IMR-90 (cell line): ENCODE measurements around the gene MORN4. TPM values are rescaled to one million over a fixed set of nuclear protein-coding genes. Genes with fewer than 3 reads are reported as not detected.

Source experiments
- ATAC-seq: fragments of 200-7000 bp; cut with Tn5 transposase; 2 replicates; pipeline ENCODE4 v1.9.1; 2020; ENCODE audit warnings: low read depth, mild to moderate bottlenecking, moderate library complexity
- BruUV-seq: library from RNA; stranded (reverse); fragments of 400-500 nt; replicated peaks from 2 replicates; lab custom pipeline; 2021; lab: Mats Ljungman, UMichigan
- CTCF ChIA-PET: fragments of 300-600 bp; formaldehyde crosslinking; extraction: SDS; loops from one replicate; lab custom pipeline; 2021; ENCODE audit warnings: antibody characterized with exemption; lab: Yijun Ruan, JAX
- POLR2A ChIA-PET: fragments of 300-600 bp; sonication (Branson Sonifier 250); formaldehyde crosslinking; loops from one replicate; lab custom pipeline; 2022; ENCODE audit warnings: antibody characterized with exemption; ENCODE audit not compliant: unreplicated experiment; lab: Charles Lee
- DNase-seq: peaks from one replicate; pipeline ENCODE4 v3.0.0; 2013
- H2AFZ ChIP-seq: replicated peaks from 2 replicates; pipeline ENCODE3; 2013; ENCODE audit warnings: low read length, mild to moderate bottlenecking; ENCODE audit not compliant: poor library complexity
- H2AK5ac ChIP-seq: 2 replicates; pipeline ENCODE4 v1.6.1; 2013; ENCODE audit warnings: low read depth, low read length, inconsistent platforms
- H2AK9ac ChIP-seq: replicated peaks from 2 replicates; pipeline ENCODE3; 2013; ENCODE audit warnings: mild to moderate bottlenecking, low read depth, low read length, moderate library complexity; ENCODE audit not compliant: poor library complexity
- H2BK120ac ChIP-seq: 2 replicates; pipeline ENCODE4 v1.6.1; 2013; ENCODE audit warnings: low read depth, low read length, inconsistent platforms
- H2BK15ac ChIP-seq: 3 replicates; pipeline ENCODE4 v1.6.1; 2013; ENCODE audit warnings: low read depth, low read length, inconsistent platforms
- H2BK20ac ChIP-seq: 2 replicates; pipeline ENCODE4 v1.6.1; 2013; ENCODE audit warnings: low read depth, mild to moderate bottlenecking, inconsistent platforms, low read length, moderate library complexity
- H2BK5ac ChIP-seq: 2 replicates; pipeline ENCODE4 v1.6.1; 2013; ENCODE audit warnings: mild to moderate bottlenecking, low read depth, low read length, inconsistent platforms; ENCODE audit not compliant: poor library complexity, severe bottlenecking
- H3K14ac ChIP-seq: replicated peaks from 2 replicates; pipeline ENCODE4 v1.6.1; 2013; ENCODE audit warnings: low read depth, low read length, inconsistent platforms
- H3K18ac ChIP-seq: 2 replicates; pipeline ENCODE4 v1.6.1; 2013; ENCODE audit warnings: low read depth, low read length, control low read depth
- H3K23ac ChIP-seq: 2 replicates; pipeline ENCODE4 v1.6.1; 2013; ENCODE audit warnings: low read depth, low read length, inconsistent platforms
- H3K27ac ChIP-seq: 2 replicates; pipeline ENCODE4 v1.5.1; 2013; ENCODE audit warnings: mild to moderate bottlenecking, control low read depth, low read length; ENCODE audit not compliant: insufficient read depth
- H3K27me3 ChIP-seq: 2 replicates; pipeline ENCODE4 v1.6.1; 2013; ENCODE audit warnings: low read length; ENCODE audit not compliant: control insufficient read depth, insufficient read depth
- H3K36me3 ChIP-seq: 2 replicates; pipeline ENCODE4 v1.6.1; 2013; ENCODE audit warnings: low read length, mixed read lengths; ENCODE audit not compliant: control insufficient read depth, insufficient read depth
- H3K4ac ChIP-seq: 2 replicates; pipeline ENCODE4 v1.6.1; 2013; ENCODE audit warnings: low read depth, low read length, inconsistent platforms
- H3K4me1 ChIP-seq: 2 replicates; pipeline ENCODE4 v1.6.1; 2013; ENCODE audit warnings: low read length, mixed read lengths; ENCODE audit not compliant: control insufficient read depth, insufficient read depth
- H3K4me2 ChIP-seq: 2 replicates; pipeline ENCODE4 v1.6.1; 2013; ENCODE audit warnings: low read depth, mild to moderate bottlenecking, control low read depth, low read length, moderate library complexity
- H3K4me3 ChIP-seq: 2 replicates; pipeline ENCODE4 v1.5.1; 2013; ENCODE audit warnings: low read depth, mild to moderate bottlenecking, control low read depth, low read length, moderate library complexity; ENCODE audit not compliant: insufficient read depth
- H3K56ac ChIP-seq: 2 replicates; pipeline ENCODE4 v1.6.1; 2013; ENCODE audit warnings: low read length, inconsistent platforms; ENCODE audit not compliant: insufficient read depth; ENCODE audit errors: extremely low read depth
- H3K79me1 ChIP-seq, 2 experiments: 2 replicates each; pipeline ENCODE4 v1.6.1; 2013; ENCODE audit warnings: low read length in 2 of 2, inconsistent platforms in 1 of 2, low read depth in 1 of 2
- H3K9ac ChIP-seq: 2 replicates; pipeline ENCODE4 v1.6.1; 2013; ENCODE audit warnings: low read depth, low read length, control low read depth
- H3K9me1 ChIP-seq: 2 replicates; pipeline ENCODE4 v1.6.1; 2013; ENCODE audit warnings: low read length, inconsistent platforms; ENCODE audit not compliant: insufficient read depth
- H3K9me3 ChIP-seq: 2 replicates; pipeline ENCODE4 v1.6.1; 2013; ENCODE audit warnings: low read length; ENCODE audit not compliant: control insufficient read depth, insufficient read depth
- H4K20me1 ChIP-seq: 2 replicates; pipeline ENCODE4 v1.6.1; 2013; ENCODE audit warnings: low read length, inconsistent platforms; ENCODE audit not compliant: insufficient read depth
- H4K5ac ChIP-seq: 2 replicates; pipeline ENCODE4 v1.6.1; 2013; ENCODE audit warnings: mild to moderate bottlenecking, low read depth, low read length, control low read depth
- H4K8ac ChIP-seq, 2 experiments: 2 replicates each; pipeline ENCODE4 v1.6.1; 2013; ENCODE audit warnings: low read depth in 2 of 2, low read length in 2 of 2, control low read depth in 1 of 2, inconsistent platforms in 1 of 2
- H4K91ac ChIP-seq: 2 replicates; pipeline ENCODE4 v1.6.1; 2013; ENCODE audit warnings: low read depth, low read length, inconsistent platforms; ENCODE audit not compliant: insufficient read depth
- CEBPB ChIP-seq: IDR thresholded peaks from 2 replicates; pipeline ENCODE4 v1.6.1; 2012; ENCODE audit warnings: low read depth, low read length, improper control_type of control experiment
- CHD1 ChIP-seq: IDR thresholded peaks from 2 replicates; pipeline ENCODE4 v1.6.1; 2012; ENCODE audit warnings: low read depth, low read length, improper control_type of control experiment
- MAFK ChIP-seq: IDR thresholded peaks from 2 replicates; pipeline ENCODE4 v1.6.1; 2012; ENCODE audit warnings: low read depth, low read length, improper control_type of control experiment
- POLR2A ChIP-seq: IDR thresholded peaks from 2 replicates; pipeline ENCODE4 v1.6.1; 2012; ENCODE audit warnings: mild to moderate bottlenecking, low read depth, low read length
- RCOR1 ChIP-seq: IDR thresholded peaks from 2 replicates; pipeline ENCODE4 v1.6.1; 2012; ENCODE audit warnings: mild to moderate bottlenecking, low read length, improper control_type of control experiment; ENCODE audit not compliant: insufficient replicate concordance
- RFX5 ChIP-seq: IDR thresholded peaks from 2 replicates; pipeline ENCODE4 v1.8.0; 2012; ENCODE audit warnings: low read depth, mild to moderate bottlenecking, low read length, moderate library complexity
- WGBS, 2 experiments: methylation state at CpG; one replicate each; pipeline versions ENCODE4 v1.1.5 to v1.1.7; 2013; ENCODE audit warnings: missing lambda C conversion rate in 2 of 2; ENCODE audit not compliant: insufficient read length in 1 of 2; ENCODE audit errors: extremely low coverage in 2 of 2; 5-methylcytosine and 5-hydroxymethylcytosine counted together
- dilution Hi-C: fragments of 300-500 bp; cut with HindIII; formaldehyde crosslinking; loops from one replicate; pipeline ENCODE4 v1.14.3; 2018; ENCODE audit warnings: low sequenced_read_pairs; ENCODE audit not compliant: unreplicated experiment
- in situ Hi-C: fragments of 300-500 bp; cut with MboI; formaldehyde crosslinking; loops from 3 replicates; pipeline ENCODE4 v1.14.3; 2019; ENCODE audit warnings: low sequenced_read_pairs, inconsistent platforms, mixed read lengths
- intact Hi-C: fragments of 100-400 bp; cut with micrococcal nuclease; formaldehyde crosslinking; loops from 2 replicates; pipeline ENCODE4 v1.10.0; 2022
- polyA plus RNA-seq, 3 experiments: library from polyadenylated mRNA; depleted of rRNA; stranded (reverse); fragments of >200 nt; gene quantifications; 2 replicates each; pipeline ENCODE4 v1.2.3, GENCODE V29; 2012; ENCODE audit warnings: low replicate concordance in 1 of 3
- total RNA-seq: library from RNA; depleted of rRNA; stranded (reverse); fragments of >200 nt; gene quantifications from 2 replicates; pipeline ENCODE4 v1.2.3, GENCODE V29; 2012
- TF ChIP-seq, protein P1 (sequence below): fragments of 150-350 bp; IDR thresholded peaks from 2 replicates; pipeline ENCODE4 v1.6.1; 2016; ENCODE audit warnings: low read depth, mild to moderate bottlenecking, low read length, moderate library complexity, borderline replicate concordance

Gene MORN4
- total and polyA plus RNA-seq, 2 of the 4 experiments (the other 2 are of a cell fraction): 3.2 to 8.4 TPM

GRCh38 chr10:97640174-97640867 is 7.0 kb upstream of the MORN4 start, which contains the start of gene PI4K2A:
PI4K2A (plus strand) TSS chr10:97640671; CDS start chr10:97640743, 72 bp downstream.
- Histone ChIP-seq H2BK120ac (peak within 1 kb of the TSS; percentile 43), H4K20me1 (peaks cover 9% of the 10 kb centered on the region; the same call in 1 of the 2 replicates), H3K4ac (peak within 1 kb of the TSS; percentile 71), H3K79me1 (peaks cover 10 to 34% of the 10 kb centered on the region in 2 experiments; a peak in 3 of 4 replicates), H3K4me1 (no peaks in the 10 kb centered on the region), H2AK5ac (peak within 1 kb of the TSS; percentile 22), H3K27ac (peak within 1 kb of the TSS; percentile 88), H3K56ac (peak within 1 kb of the TSS; percentile 66; the same call in 1 of the 2 replicates), H3K9me1 (peaks cover 7% of the 10 kb centered on the region; the same call in 1 of the 2 replicates), H2BK20ac (peak within 1 kb of the TSS; percentile 47; the same call in 1 of the 2 replicates), H2AFZ (peak within 1 kb of the TSS; percentile 89), H4K8ac (peak within 1 kb of the TSS; percentile 53 to 95; a peak in 3 of 4 replicates), H3K18ac (peak within 1 kb of the TSS; percentile 55; the same call in 1 of the 2 replicates), H3K36me3 (peaks cover 9% of the 10 kb centered on the region), H3K23ac (peak within 1 kb of the TSS; percentile 82), H2BK5ac (peak within 1 kb of the TSS; percentile 91), H3K4me2 (peak within 1 kb of the TSS; percentile 90), H2BK15ac (peak within 1 kb of the TSS; percentile 67; the same call in 2 of the 3 replicates), H3K27me3 (no peaks in the 10 kb centered on the region), H3K9ac (peak within 1 kb of the TSS; percentile 90), H2AK9ac (peak within 1 kb of the TSS; percentile 94), H3K4me3 (peak within 1 kb of the TSS; percentile 77), H3K14ac (peak within 1 kb of the TSS; percentile 49), H4K5ac (peak within 1 kb of the TSS; percentile 55; the same call in 1 of the 2 replicates), H4K91ac (peak within 1 kb of the TSS; percentile 10), H3K9me3 (no peaks in the 10 kb centered on the region)
- TF ChIP-seq MAFK: peak; percentile 84
- TF ChIP-seq CHD1: no peak
- TF ChIP-seq CEBPB: peak; percentile 88
- peak; percentile 8 for TF ChIP-seq RCOR1
- TF ChIP-seq POLR2A: peak; percentile 87
- no peak for TF ChIP-seq RFX5
- TF ChIP-seq, protein P1, sequence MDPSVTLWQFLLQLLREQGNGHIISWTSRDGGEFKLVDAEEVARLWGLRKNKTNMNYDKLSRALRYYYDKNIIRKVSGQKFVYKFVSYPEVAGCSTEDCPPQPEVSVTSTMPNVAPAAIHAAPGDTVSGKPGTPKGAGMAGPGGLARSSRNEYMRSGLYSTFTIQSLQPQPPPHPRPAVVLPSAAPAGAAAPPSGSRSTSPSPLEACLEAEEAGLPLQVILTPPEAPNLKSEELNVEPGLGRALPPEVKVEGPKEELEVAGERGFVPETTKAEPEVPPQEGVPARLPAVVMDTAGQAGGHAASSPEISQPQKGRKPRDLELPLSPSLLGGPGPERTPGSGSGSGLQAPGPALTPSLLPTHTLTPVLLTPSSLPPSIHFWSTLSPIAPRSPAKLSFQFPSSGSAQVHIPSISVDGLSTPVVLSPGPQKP: no peak
- DNase-seq (peak; percentile 99), ATAC-seq (peak; percentile 98)
- dilution Hi-C loops: no loop called here
- intact Hi-C loops: loop anchor here (5.0 kb wide), 1 partner anchor 143 kb away; the partner anchor contains the start of genes MMS19 and UBTD1
- in situ Hi-C loops: no loop called here
- WGBS, 2 experiments: 2% methylated on average over 35 of the region's 54 CpGs; no CpG with 5 or more reads in 1 of the 2 experiments
- BruUV-seq: no TSS peak
- ChIA-PET CTCF (interaction anchor here (1.2 kb wide), 1 partner anchor 66 kb away, joined by 3 read pairs; no protein-coding TSS in a partner anchor), POLR2A (no interaction called here)
